ENCODE results near the gene R3HDM4. TPM values are rescaled to one million over a fixed set of nuclear protein-coding genes. Genes with fewer than 3 reads are reported as not detected.
A peak's percentile ranks its signal among the peaks of the same experiment; 100 is the strongest.
"Not testable (repeated sequence)": the region's sequence is repeated elsewhere in the genome, so short reads cannot be mapped to it uniquely, and the experiment has no call there.

The R3HDM4 gene
- total RNA-seq (100 to 1,000 TPM; 190 to 252 (median 220) TPM), total RNA-seq (59.8 to 279 (median 158) reads per million in 29 experiments)
- total RNA-seq (2013) = 89.8 TPM

DNA sequence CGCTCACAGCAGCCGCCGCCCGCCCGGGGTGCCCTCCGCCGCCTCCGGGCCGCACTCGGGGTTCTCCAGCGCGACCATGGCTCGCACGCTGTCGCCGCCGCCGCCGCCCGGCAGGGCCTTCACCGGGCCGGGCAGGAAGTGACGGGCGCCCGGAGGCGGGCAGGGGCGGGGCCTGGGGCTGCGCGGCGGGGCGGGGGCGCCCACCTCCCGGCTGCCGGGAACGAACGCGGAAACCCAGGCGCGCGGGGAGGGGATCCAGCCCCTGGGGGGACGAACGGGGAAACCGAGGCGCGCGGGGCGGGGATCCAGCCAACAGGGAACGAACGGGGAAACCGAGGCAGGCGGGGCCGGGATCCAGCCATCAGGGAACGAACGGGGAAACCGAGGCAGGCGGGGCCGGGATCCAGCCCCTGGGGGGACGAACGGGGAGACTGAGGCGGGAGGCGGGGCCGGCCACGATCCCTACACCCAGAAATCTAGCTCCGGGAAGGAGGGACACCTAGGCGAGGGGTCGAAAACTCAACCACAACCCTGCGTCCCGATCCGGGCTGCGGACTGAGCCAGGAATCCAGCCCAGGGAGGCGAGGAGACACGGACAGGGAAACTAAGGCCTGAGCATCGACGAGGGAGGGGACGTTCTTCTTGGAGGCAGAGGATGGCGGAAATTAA lies at the start of gene R3HDM4:
Gene R3HDM4 (minus strand): TSS at position 140 of the 669 bp plus-strand sequence. CDS start 62 bp downstream, at position 78.
- Mint-ChIP-seq H3K9me3 (no peaks in the 10 kb centered on the region), H3K27ac (peak within 1 kb of the TSS; percentile 95), H3K36me3 (peaks cover 11% of the 10 kb centered on the region), H3K4me1 (peaks cover 28 to 41% (median 36%) of the 10 kb centered on the region in 3 donors), H3K27me3 (peaks cover 0 to 5% of the 10 kb centered on the region in 2 donors), H3K4me3 (peak within 1 kb of the TSS; percentile 79 to 85 (median 84))
- peak; percentile 66 to 91 (median 81) for DNase-seq
- Histone ChIP-seq H3K27me3 (replicated peaks in 1 of 2; ENCODE audit: control insufficient read depth in 2 of 2, extremely low read depth in 1 of 2, insufficient read depth in 2 of 2, low read length in 1 of 2) (peaks cover 0 to 30% of the 10 kb centered on the region in 2 experiments), H3K36me3 (ENCODE audit: control insufficient read depth in 2 of 2, extremely low read depth in 1 of 2, insufficient read depth in 1 of 2, low read length in 1 of 2) (peaks cover 0 to 3% of the 10 kb centered on the region in 2 donors), H3K27ac (ENCODE audit: low read length) (peak within 1 kb of the TSS; percentile 99), H3K9me3 (no peaks in the 10 kb centered on the region), H3K4me1 (ENCODE audit: control insufficient read depth in 1 of 2, extremely low read depth in 1 of 2, insufficient read depth in 2 of 2, low read length in 2 of 2) (peaks cover 26 to 72% of the 10 kb centered on the region in 2 experiments), H3K4me3 (ENCODE audit: control insufficient read depth in 1 of 2, extremely low read depth in 1 of 2, low read length in 1 of 2) (peak within 1 kb of the TSS; percentile 75 to 97)
- ChIA-PET CTCF (interaction anchor here in 1 of 2 donors (1.0 kb wide), 1 partner anchor 20 kb away, joined by 3 read pairs; the partner anchor contains the start of genes MED16 and RNU6-9), POLR2A (no interaction called here)
- WGBS (ENCODE audit: insufficient coverage) = 0% methylated on average over 64 of the region's 76 CpGs
- peak; percentile 58 to 63 (median 62) for ATAC-seq (replicated peaks in 1 of 4)

DNA sequence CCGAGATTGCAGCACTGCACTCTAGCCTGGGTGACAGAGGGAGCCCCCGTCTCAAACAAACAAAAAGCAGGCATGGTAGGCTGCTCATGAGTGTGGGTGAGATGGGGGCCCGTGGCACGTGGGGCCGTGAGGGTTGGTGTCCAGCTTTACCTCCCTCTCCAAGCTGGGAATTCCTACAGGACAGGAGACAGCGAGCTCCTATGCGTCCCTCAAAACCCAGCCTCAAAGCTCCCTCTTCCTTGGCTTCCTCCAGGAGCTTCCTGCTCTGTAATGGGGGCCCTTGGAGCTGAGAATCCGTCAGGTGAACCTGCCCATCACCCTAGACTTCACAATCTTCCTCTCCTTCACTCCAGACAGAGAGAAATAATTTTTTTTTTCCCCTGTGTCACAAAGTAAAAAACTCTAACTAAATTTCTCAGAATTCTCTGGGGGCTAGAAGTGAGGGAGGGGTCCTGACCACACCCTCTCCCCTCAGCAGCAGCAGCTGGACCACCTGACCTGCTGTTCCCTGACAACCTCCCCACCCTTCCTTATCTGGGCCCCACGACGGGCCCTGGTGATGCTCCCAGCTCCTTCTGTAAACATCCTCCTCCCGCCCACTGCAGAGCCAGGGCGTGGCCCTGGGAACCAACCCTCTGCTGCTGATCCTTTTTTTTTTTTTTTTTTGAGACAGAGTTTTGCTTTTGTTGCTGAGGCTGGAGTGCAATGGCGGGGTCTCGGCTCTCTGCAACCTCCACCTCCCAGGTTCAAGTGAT lies 49.0 kb upstream of the R3HDM4 start:
- ChIA-PET CTCF (interaction anchor here in 1 of 2 donors (0.6 kb wide), 1 partner anchor 193 kb away, joined by 10 read pairs; no protein-coding TSS in a partner anchor), POLR2A (no interaction called here)
- peaks cover 0 to 8% (median 3%) of the 10 kb centered on the region in 3 donors for H3K4me1 Mint-ChIP-seq
- no peaks in the 10 kb centered on the region for H3K27me3 ChIP-seq (replicated peaks in 1 of 2; ENCODE audit: control insufficient read depth in 2 of 2, extremely low read depth in 1 of 2, insufficient read depth in 2 of 2, low read length in 1 of 2)
- no peak overlapping the region for H3K4me3 Mint-ChIP-seq
- H3K27me3 Mint-ChIP-seq = no peaks in the 10 kb centered on the region
- peaks cover 7% of the 10 kb centered on the region for H3K36me3 Mint-ChIP-seq
- DNase-seq (no peak), ATAC-seq (replicated peaks in 1 of 4) (no peak)
- no peaks in the 10 kb centered on the region for H3K9me3 ChIP-seq
- H3K9me3 Mint-ChIP-seq = no peaks in the 10 kb centered on the region
- H3K27ac ChIP-seq (ENCODE audit: low read length) = no peak overlapping the region
- H3K36me3 ChIP-seq (ENCODE audit: control insufficient read depth in 2 of 2, extremely low read depth in 1 of 2, insufficient read depth in 1 of 2, low read length in 1 of 2) = peaks cover 0 to 10% of the 10 kb centered on the region in 2 donors
- H3K4me1 ChIP-seq (ENCODE audit: control insufficient read depth in 1 of 2, extremely low read depth in 1 of 2, insufficient read depth in 2 of 2, low read length in 2 of 2) = peaks cover 0 to 6% of the 10 kb centered on the region in 2 experiments
- H3K27ac Mint-ChIP-seq = no peak overlapping the region
- WGBS (ENCODE audit: insufficient coverage) = 69% methylated on average over 6 of the region's 14 CpGs
- H3K4me3 ChIP-seq (ENCODE audit: control insufficient read depth in 1 of 2, extremely low read depth in 1 of 2, low read length in 1 of 2) = no peak overlapping the region

DNA sequence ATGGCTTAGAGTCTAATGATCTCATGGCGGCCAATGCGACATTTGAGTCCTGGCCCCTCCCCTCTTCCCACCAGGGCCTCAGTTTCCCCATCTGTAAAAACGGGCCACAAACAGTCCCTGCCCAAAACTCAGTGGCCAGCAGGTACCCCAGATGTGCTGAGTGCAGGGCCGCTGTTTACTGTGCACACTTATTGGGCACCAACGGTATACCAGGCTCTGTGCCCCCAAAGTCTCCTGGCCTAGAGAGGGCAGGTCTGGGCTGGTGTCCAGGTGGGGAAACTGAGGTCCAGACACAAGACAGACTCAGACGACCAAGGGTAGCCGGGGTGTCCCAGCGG lies 47.6 kb upstream of the R3HDM4 start:
- H3K4me1 Mint-ChIP-seq = peaks cover 0 to 8% (median 3%) of the 10 kb centered on the region in 3 donors
- CTCF ChIA-PET = no interaction called here
- Histone ChIP-seq H3K27ac (ENCODE audit: low read length) (no peak overlapping the region), H3K36me3 (ENCODE audit: control insufficient read depth in 2 of 2, extremely low read depth in 1 of 2, insufficient read depth in 1 of 2, low read length in 1 of 2) (peaks cover 0 to 5% of the 10 kb centered on the region in 2 donors), H3K4me3 (ENCODE audit: control insufficient read depth in 1 of 2, extremely low read depth in 1 of 2, low read length in 1 of 2) (no peak overlapping the region), H3K27me3 (replicated peaks in 1 of 2; ENCODE audit: control insufficient read depth in 2 of 2, extremely low read depth in 1 of 2, insufficient read depth in 2 of 2, low read length in 1 of 2) (no peaks in the 10 kb centered on the region), H3K9me3 (no peaks in the 10 kb centered on the region), H3K4me1 (ENCODE audit: control insufficient read depth in 1 of 2, extremely low read depth in 1 of 2, insufficient read depth in 2 of 2, low read length in 2 of 2) (peaks cover 0 to 6% of the 10 kb centered on the region in 2 experiments)
- H3K36me3 Mint-ChIP-seq = peaks cover 7% of the 10 kb centered on the region
- H3K4me3 Mint-ChIP-seq = no peak overlapping the region
- H3K27ac Mint-ChIP-seq = no peak overlapping the region
- POLR2A ChIA-PET = no interaction called here
- ATAC-seq (replicated peaks in 1 of 4) (no peak), DNase-seq (no peak)
- no peaks in the 10 kb centered on the region for H3K9me3 Mint-ChIP-seq
- 86% methylated on average over 7 of the region's 8 CpGs for WGBS (ENCODE audit: insufficient coverage)
- H3K27me3 Mint-ChIP-seq = no peaks in the 10 kb centered on the region

GRCh38 chr19:960020-960419 lies 47.0 kb upstream of the R3HDM4 start:
- Histone ChIP-seq H3K36me3 (ENCODE audit: control insufficient read depth in 2 of 2, extremely low read depth in 1 of 2, insufficient read depth in 1 of 2, low read length in 1 of 2) (peaks cover 0 to 5% of the 10 kb centered on the region in 2 donors), H3K4me3 (ENCODE audit: control insufficient read depth in 1 of 2, extremely low read depth in 1 of 2, low read length in 1 of 2) (no peak overlapping the region), H3K4me1 (ENCODE audit: control insufficient read depth in 1 of 2, extremely low read depth in 1 of 2, insufficient read depth in 2 of 2, low read length in 2 of 2) (peaks cover 0 to 6% of the 10 kb centered on the region in 2 experiments), H3K27ac (ENCODE audit: low read length) (no peak overlapping the region), H3K9me3 (no peaks in the 10 kb centered on the region), H3K27me3 (replicated peaks in 1 of 2; ENCODE audit: control insufficient read depth in 2 of 2, extremely low read depth in 1 of 2, insufficient read depth in 2 of 2, low read length in 1 of 2) (no peaks in the 10 kb centered on the region)
- H3K4me1 Mint-ChIP-seq = peaks cover 0 to 8% (median 3%) of the 10 kb centered on the region in 3 donors
- ChIA-PET POLR2A (no interaction called here), CTCF (no interaction called here)
- no peak for ATAC-seq (replicated peaks in 1 of 4)
- no peak overlapping the region for H3K4me3 Mint-ChIP-seq
- no peaks in the 10 kb centered on the region for H3K27me3 Mint-ChIP-seq
- DNase-seq = no peak
- 79% methylated on average over 9 of the region's 12 CpGs for WGBS (ENCODE audit: insufficient coverage)
- H3K9me3 Mint-ChIP-seq = no peaks in the 10 kb centered on the region
- H3K36me3 Mint-ChIP-seq = peaks cover 3% of the 10 kb centered on the region
- no peak overlapping the region for H3K27ac Mint-ChIP-seq

- Histone ChIP-seq H3K27ac (ENCODE audit: low read length) (no peak overlapping the region), H3K27me3 (replicated peaks in 1 of 2; ENCODE audit: control insufficient read depth in 2 of 2, extremely low read depth in 1 of 2, insufficient read depth in 2 of 2, low read length in 1 of 2) (no peaks in the 10 kb centered on the region), H3K9me3 (no peaks in the 10 kb centered on the region), H3K4me1 (ENCODE audit: control insufficient read depth in 1 of 2, extremely low read depth in 1 of 2, insufficient read depth in 2 of 2, low read length in 2 of 2) (peaks cover 0 to 9% of the 10 kb centered on the region in 2 experiments), H3K36me3 (ENCODE audit: control insufficient read depth in 2 of 2, extremely low read depth in 1 of 2, insufficient read depth in 1 of 2, low read length in 1 of 2) (peaks cover 0 to under 1% of the 10 kb centered on the region in 2 donors), H3K4me3 (ENCODE audit: control insufficient read depth in 1 of 2, extremely low read depth in 1 of 2, low read length in 1 of 2) (no peak overlapping the region)
- DNase-seq (no peak), ATAC-seq (replicated peaks in 1 of 4) (peak in 1 of 4 experiments; percentile 53)
- Mint-ChIP-seq H3K27ac (no peak overlapping the region), H3K27me3 (no peaks in the 10 kb centered on the region), H3K36me3 (no peaks in the 10 kb centered on the region), H3K4me3 (no peak overlapping the region), H3K9me3 (no peaks in the 10 kb centered on the region), H3K4me1 (peaks cover 0 to 8% (median 4%) of the 10 kb centered on the region in 3 donors)
- ChIA-PET POLR2A (interaction anchor here in 1 of 2 donors (0.7 kb wide), 1 partner anchor 365 kb away, joined by 3 read pairs; no protein-coding TSS in a partner anchor), CTCF (no interaction called here)
- 87% methylated on average over 20 of the region's 36 CpGs for WGBS (ENCODE audit: insufficient coverage)
These were observed 46.2 kb upstream of the R3HDM4 start for GRCh38 chr19:958967-959855.

- CTCF ChIA-PET; H3K9me3 ChIP-seq; H3K4me3 Mint-ChIP-seq; H3K9me3 Mint-ChIP-seq; ATAC-seq (replicated peaks in 1 of 4); H3K27me3 ChIP-seq (replicated peaks in 1 of 2; ENCODE audit: control insufficient read depth in 2 of 2, extremely low read depth in 1 of 2, insufficient read depth in 2 of 2, low read length in 1 of 2); H3K36me3 Mint-ChIP-seq; POLR2A ChIA-PET; H3K4me3 ChIP-seq (ENCODE audit: control insufficient read depth in 1 of 2, extremely low read depth in 1 of 2, low read length in 1 of 2); H3K27me3 Mint-ChIP-seq; DNase-seq; H3K36me3 ChIP-seq (ENCODE audit: control insufficient read depth in 2 of 2, extremely low read depth in 1 of 2, insufficient read depth in 1 of 2, low read length in 1 of 2); H3K27ac ChIP-seq (ENCODE audit: low read length); H3K27ac Mint-ChIP-seq: not testable (repeated sequence)
- WGBS (ENCODE audit: insufficient coverage) = 89% methylated on average over 6 of the region's 9 CpGs
- H3K4me1 Mint-ChIP-seq = peaks cover 9 to 17% (median 12%) of the 10 kb centered on the region in 3 donors
- peaks cover 2 to 25% of the 10 kb centered on the region in 2 experiments for H3K4me1 ChIP-seq (ENCODE audit: control insufficient read depth in 1 of 2, extremely low read depth in 1 of 2, insufficient read depth in 2 of 2, low read length in 2 of 2)
These were observed 44.6 kb upstream of the R3HDM4 start for GRCh38 chr19:957578-957977.

All from T-cell (primary cell).